ENCODE results near the gene OR8B3.
"Not testable (repeated sequence)": the region's sequence is repeated elsewhere in the genome, so short reads cannot be mapped to it uniquely, and the experiment has no call there.

Gene OR8B3

GRCh38 chr11:124398924-124399323, at the start of gene OR8B3:
TSS of gene OR8B3 (minus strand) at chr11:124399024. CDS start at chr11:124397351, 1,673 bp downstream.
- DNase-seq, result no peak

GRCh38 chr11:124446916-124447315, 48.1 kb upstream of the OR8B3 start:
- no peak for DNase-seq

GRCh38 chr11:124445646-124446150, 46.9 kb upstream of the OR8B3 start, which contains the start of gene OR8B8:
TSS of gene OR8B8 (minus strand) at chr11:124445696. CDS start at chr11:124441085, 4,611 bp downstream.
- no peak for DNase-seq

- no peak for DNase-seq
Measured at GRCh38 chr11:124442847-124443246, 44.0 kb upstream of the OR8B3 start.

- DNase-seq, result no peak
Measured at GRCh38 chr11:124442442-124442841, 43.6 kb upstream of the OR8B3 start.

- DNase-seq, result no peak
Measured at GRCh38 chr11:124441519-124441918, 42.7 kb upstream of the OR8B3 start.

- no peak for DNase-seq
Measured at GRCh38 chr11:124441081-124441480, 42.3 kb upstream of the OR8B3 start.

GRCh38 chr11:124440608-124441007, 41.8 kb upstream of the OR8B3 start:
- no peak for DNase-seq

- DNase-seq, result no peak
Measured at GRCh38 chr11:124434699-124435098, 35.9 kb upstream of the OR8B3 start.

GRCh38 chr11:124429599-124429998, 30.8 kb upstream of the OR8B3 start:
- no peak for DNase-seq

GRCh38 chr11:124424384-124424921, 25.6 kb upstream of the OR8B3 start, which contains the start of gene OR8B4:
TSS of gene OR8B4 (minus strand) at chr11:124424871. CDS start at chr11:124424871, 0 bp downstream.
- DNase-seq, result no peak

GRCh38 chr11:124421043-124421442, 22.2 kb upstream of the OR8B3 start:
- DNase-seq, result no peak

- DNase-seq, result no peak
Measured at GRCh38 chr11:124415356-124415923, 16.6 kb upstream of the OR8B3 start.

- no peak for DNase-seq
Measured at GRCh38 chr11:124409906-124410305, 11.1 kb upstream of the OR8B3 start.

- DNase-seq, result no peak
Measured at GRCh38 chr11:124405581-124405980, 6.8 kb upstream of the OR8B3 start.

GRCh38 chr11:124403186-124403585, 4.4 kb upstream of the OR8B3 start:
- not testable (repeated sequence) for DNase-seq

GRCh38 chr11:124402326-124402922, 3.6 kb upstream of the OR8B3 start:
- DNase-seq, result peak in 1 of 2 experiments; percentile 28

- DNase-seq, result not testable (repeated sequence)
Measured at GRCh38 chr11:124396847-124397246, 2.0 kb downstream of the OR8B3 start.

- no peak for DNase-seq
Measured at GRCh38 chr11:124394408-124394807, 4.4 kb downstream of the OR8B3 start.

GRCh38 chr11:124384399-124384798, 14.4 kb downstream of the OR8B3 start, which contains the start of gene OR8B2:
TSS of gene OR8B2 (minus strand) at chr11:124384499. CDS start at chr11:124383343, 1,156 bp downstream.
- no peak for DNase-seq

- DNase-seq, result not testable (repeated sequence)
Measured at GRCh38 chr11:124382857-124383256, 16.0 kb downstream of the OR8B3 start.

GRCh38 chr11:124380585-124380984, 18.2 kb downstream of the OR8B3 start:
- DNase-seq, result no peak

GRCh38 chr11:124376280-124376679, 22.5 kb downstream of the OR8B3 start:
- no peak for DNase-seq

GRCh38 chr11:124359566-124359965, 39.3 kb downstream of the OR8B3 start:
- no peak for DNase-seq

All from stimulated activated CD4-positive, alpha-beta T cell treated with anti-CD3 and anti-CD28 coated beads, Interleukin-4, amount 100 ng/mL, for 4 hours (primary cell).